SU-DHL-6 (cell line): ENCODE data around the gene SLC6A12.

Source experiments
- H2AFZ ChIP-seq: fragments of 200-600 bp; sonication (generic); 2 replicates; pipeline ENCODE4 v1.6.1; 2014; ENCODE audit warnings: low read depth, mild to moderate bottlenecking, moderate library complexity, mixed read lengths, antibody characterized with exemption, low read length; ENCODE audit not compliant: severe bottlenecking
- H3F3A ChIP-seq: fragments of 200-600 bp; shearing (Covaris generic); 2 replicates; pipeline ENCODE4 v1.6.0; 2016; ENCODE audit warnings: antibody characterized with exemption, mild to moderate bottlenecking; ENCODE audit not compliant: insufficient read depth
- H3K27ac ChIP-seq: fragments of 200-600 bp; sonication (generic); 2 replicates; pipeline ENCODE4 v1.5.1; 2016; ENCODE audit warnings: low read depth, mild to moderate bottlenecking, low read length, moderate library complexity, mixed read lengths
- H3K27me3 ChIP-seq: fragments of 200-600 bp; sonication (generic), shearing (Covaris generic); 2 replicates; pipeline ENCODE4 v1.6.0; 2014; ENCODE audit warnings: mild to moderate bottlenecking, low read length
- H3K36me3 ChIP-seq: fragments of 200-600 bp; sonication (generic); 2 replicates; pipeline ENCODE4 v1.6.1; 2014; ENCODE audit warnings: mild to moderate bottlenecking, low read length, mixed read lengths
- H3K4me2 ChIP-seq: fragments of 300-600, 200-600 bp; shearing (Covaris generic), sonication (generic); 2 replicates; pipeline ENCODE4 v1.6.0; 2014; ENCODE audit warnings: low read length, low read depth, mild to moderate bottlenecking; ENCODE audit not compliant: poor library complexity, severe bottlenecking
- H3K4me3 ChIP-seq: fragments of 200-600 bp; sonication (generic); 2 replicates; pipeline ENCODE4 v1.5.1; 2014; ENCODE audit warnings: antibody characterized with exemption, low read length, mild to moderate bottlenecking, mixed read lengths; ENCODE audit not compliant: insufficient read depth, poor library complexity, severe bottlenecking
- H3K79me2 ChIP-seq: fragments of 200-600 bp; sonication (generic); 2 replicates; pipeline ENCODE4 v1.6.1; 2014; ENCODE audit warnings: mild to moderate bottlenecking, low read length, moderate library complexity; ENCODE audit not compliant: insufficient read depth
- H3K9ac ChIP-seq: fragments of 200-600 bp; sonication (generic); 2 replicates; pipeline ENCODE4 v1.7.0; 2014; ENCODE audit warnings: mild to moderate bottlenecking, low read length
- H3K9me2 ChIP-seq: fragments of 200-600 bp; sonication (generic); replicated peaks from 2 replicates; pipeline ENCODE4 v1.6.1; 2014; ENCODE audit warnings: low read length; ENCODE audit not compliant: insufficient read depth
- H3K9me3 ChIP-seq: fragments of 200-600 bp; sonication (generic); 2 replicates; pipeline ENCODE4 v1.6.1; 2014; ENCODE audit warnings: low read length, mixed read lengths; ENCODE audit not compliant: insufficient read depth
- H4K20me1 ChIP-seq: fragments of 200-600 bp; sonication (generic); 2 replicates; pipeline ENCODE4 v1.6.1; 2014; ENCODE audit warnings: low read depth, mild to moderate bottlenecking, antibody characterized with exemption, low read length, moderate library complexity, mixed read lengths
- CTCF ChIP-seq: fragments of 200-600 bp; sonication (generic); IDR thresholded peaks from one replicate; pipeline ENCODE4 v1.5.1; 2017; ENCODE audit warnings: antibody characterized with exemption, mild to moderate bottlenecking, low read length, moderate library complexity; ENCODE audit not compliant: insufficient read depth, poor library complexity, severe bottlenecking
- EZH2phosphoT487 ChIP-seq: fragments of 200-600 bp; sonication (generic), shearing (Covaris generic); conservative IDR thresholded peaks from 2 replicates; pipeline ENCODE4 v1.6.1; 2018; ENCODE audit warnings: mild to moderate bottlenecking, antibody characterized with exemption, low read length, moderate library complexity, mixed read lengths

Gene SLC6A12

GRCh38 chr12:204261-204678 is 9.7 kb downstream of the SLC6A12 start:
- Histone ChIP-seq H3K79me2 (no peaks in the 10 kb centered on the region), H3K27ac (no peak overlapping the region), H3K27me3 (no peaks in the 10 kb centered on the region), H3K9ac (no peak overlapping the region), H2AFZ (no peak overlapping the region), H3F3A (no peaks in the 10 kb centered on the region), H4K20me1 (no peaks in the 10 kb centered on the region), H3K9me2 (no peaks in the 10 kb centered on the region), H3K9me3 (no peaks in the 10 kb centered on the region), H3K4me3 (no peak overlapping the region), H3K4me2 (no peak overlapping the region), H3K36me3 (no peaks in the 10 kb centered on the region)
- TF ChIP-seq CTCF (no peak), EZH2phosphoT487 (no peak)

GRCh38 chr12:203462-204260 is 10.3 kb downstream of the SLC6A12 start:
- TF ChIP-seq CTCF, result no peak
- no peak for TF ChIP-seq EZH2phosphoT487
- no peaks in the 10 kb centered on the region for H4K20me1 ChIP-seq
- H3K4me3 ChIP-seq, result no peak overlapping the region
- H3K9me2 ChIP-seq, result no peaks in the 10 kb centered on the region
- H3K9me3 ChIP-seq, result no peaks in the 10 kb centered on the region
- H3K27me3 ChIP-seq, result no peaks in the 10 kb centered on the region
- no peak overlapping the region for H3K27ac ChIP-seq
- H3K4me2 ChIP-seq, result no peak overlapping the region
- H3K9ac ChIP-seq, result no peak overlapping the region
- H2AFZ ChIP-seq, result no peak overlapping the region
- no peaks in the 10 kb centered on the region for H3F3A ChIP-seq
- no peaks in the 10 kb centered on the region for H3K36me3 ChIP-seq
- no peaks in the 10 kb centered on the region for H3K79me2 ChIP-seq

- no peak overlapping the region for H3K9ac ChIP-seq
- no peaks in the 10 kb centered on the region for H3K9me3 ChIP-seq
- H3F3A ChIP-seq, result no peaks in the 10 kb centered on the region
- no peaks in the 10 kb centered on the region for H3K36me3 ChIP-seq
- H3K79me2 ChIP-seq, result no peaks in the 10 kb centered on the region
- TF ChIP-seq CTCF (no peak), EZH2phosphoT487 (no peak)
- no peak overlapping the region for H3K4me2 ChIP-seq
- H4K20me1 ChIP-seq, result no peaks in the 10 kb centered on the region
- H3K9me2 ChIP-seq, result no peaks in the 10 kb centered on the region
- H2AFZ ChIP-seq, result no peak overlapping the region
- no peaks in the 10 kb centered on the region for H3K27me3 ChIP-seq
- H3K4me3 ChIP-seq, result no peak overlapping the region
- no peak overlapping the region for H3K27ac ChIP-seq
Measured at GRCh38 chr12:203074-203461, 10.9 kb downstream of the SLC6A12 start.
